GM18868 (cell line): ENCODE results near the gene FBXL7.

Source experiments
- ATAC-seq: cut with Tn5 transposase; IDR thresholded peaks from one replicate; pipeline ENCODE4 v1.9.1; 2021; ENCODE audit warnings: mild to moderate bottlenecking, moderate library complexity; ENCODE audit not compliant: unreplicated experiment

Gene FBXL7

DNA sequence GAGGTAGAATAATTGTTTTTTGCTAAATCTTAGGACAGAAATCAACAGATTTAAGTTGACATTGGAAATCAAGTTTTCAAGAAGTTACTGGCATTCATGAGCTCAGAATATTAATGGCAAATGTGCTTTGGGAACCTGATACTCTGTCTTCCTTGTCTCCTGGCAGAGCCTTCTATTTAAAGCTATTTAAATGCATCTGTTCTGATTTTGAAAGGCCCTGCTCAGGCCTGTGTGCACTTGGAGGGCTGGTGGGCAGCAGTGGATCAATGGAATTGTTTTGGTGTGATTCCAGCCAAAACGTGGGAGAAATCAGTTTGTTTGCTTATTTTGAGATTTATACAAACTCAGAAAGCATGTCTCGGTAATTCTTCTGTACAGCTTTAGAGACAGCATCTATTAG is 38.5 kb downstream of the FBXL7 start:
- no peak for ATAC-seq

DNA sequence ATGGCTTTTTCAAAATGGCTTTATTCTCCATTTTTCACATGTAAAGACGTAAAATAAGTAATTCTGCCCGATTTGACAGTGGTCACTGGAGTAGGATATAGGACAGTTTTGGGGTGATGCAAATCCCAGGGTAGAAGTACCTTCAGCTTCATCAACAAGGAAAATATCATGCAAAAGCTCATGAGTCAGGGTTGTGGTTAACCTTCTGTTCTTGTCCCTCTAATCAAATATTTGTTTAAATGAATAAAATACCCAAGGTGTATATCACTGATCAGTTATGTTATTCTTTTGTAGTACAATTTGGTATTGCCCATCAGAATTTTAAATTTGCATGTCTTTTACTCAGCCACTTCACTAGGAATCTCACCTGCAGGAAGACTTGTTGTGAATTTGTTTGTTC is 40.0 kb downstream of the FBXL7 start:
- no peak for ATAC-seq

DNA sequence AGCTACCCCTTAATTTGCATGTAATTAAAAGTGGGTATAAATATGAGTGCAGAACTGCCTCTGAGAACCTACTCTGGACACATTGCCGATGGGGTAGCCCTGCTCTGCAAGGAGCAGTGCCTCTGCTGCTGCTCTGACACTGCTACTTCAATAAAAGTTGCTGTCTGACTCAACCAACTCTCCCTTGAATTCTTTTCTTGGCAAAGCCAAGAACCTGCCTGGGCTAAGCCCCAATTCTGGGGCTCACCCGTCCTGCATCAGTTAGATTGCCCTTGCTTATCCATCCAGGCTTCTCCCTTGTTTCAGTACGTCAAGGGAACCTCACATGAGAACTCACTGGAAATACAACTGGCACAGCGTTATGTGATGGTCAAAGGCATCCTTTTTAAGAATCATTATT is 44.1 kb downstream of the FBXL7 start:
- no peak for ATAC-seq

DNA sequence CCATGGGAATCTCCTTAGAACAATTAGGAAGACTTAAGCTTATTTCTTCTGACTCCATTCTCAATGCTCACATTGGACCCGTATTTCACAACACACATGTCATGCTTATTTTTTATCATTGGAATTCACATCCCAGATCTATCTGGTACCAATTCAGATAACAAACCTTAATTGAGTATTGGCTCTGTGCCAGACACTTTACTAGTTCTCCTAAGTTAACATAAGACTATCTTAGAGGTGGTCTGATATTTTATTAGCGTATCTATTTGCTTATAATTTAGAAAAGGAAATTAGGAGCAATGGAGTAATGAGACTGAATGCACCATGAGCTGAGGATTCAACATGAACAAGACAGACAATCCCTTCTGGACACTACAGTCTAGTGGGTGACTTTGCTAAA is 45.1 kb downstream of the FBXL7 start:
- ATAC-seq, result no peak

DNA sequence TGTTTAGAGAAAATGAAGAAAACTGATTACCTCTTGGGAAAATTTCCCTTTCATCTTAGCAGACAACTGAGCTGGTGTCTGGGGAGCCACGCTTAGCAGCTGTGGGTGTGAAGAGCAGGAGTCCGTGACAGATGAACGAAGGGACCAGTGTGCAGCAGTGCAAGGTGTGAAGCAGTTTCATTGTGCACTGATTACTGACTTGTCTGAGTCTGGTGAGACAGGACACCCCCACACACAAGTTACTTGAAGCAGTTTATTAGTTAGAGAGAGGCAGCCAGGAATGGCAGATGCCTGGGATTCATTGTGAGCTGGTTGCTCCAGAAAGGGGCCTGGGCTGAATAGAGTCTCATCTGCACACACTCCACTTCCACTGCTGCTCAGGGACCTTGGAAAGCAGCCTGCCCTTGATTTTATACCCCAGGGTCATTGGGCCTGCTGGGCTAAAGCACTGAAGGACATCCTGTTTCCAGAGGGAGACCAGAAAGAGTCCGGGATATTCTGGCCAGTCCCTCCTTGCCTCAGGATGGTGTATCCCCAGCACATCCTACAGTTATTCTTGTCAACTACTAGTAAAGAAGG is 47.4 kb downstream of the FBXL7 start:
- no peak for ATAC-seq

DNA sequence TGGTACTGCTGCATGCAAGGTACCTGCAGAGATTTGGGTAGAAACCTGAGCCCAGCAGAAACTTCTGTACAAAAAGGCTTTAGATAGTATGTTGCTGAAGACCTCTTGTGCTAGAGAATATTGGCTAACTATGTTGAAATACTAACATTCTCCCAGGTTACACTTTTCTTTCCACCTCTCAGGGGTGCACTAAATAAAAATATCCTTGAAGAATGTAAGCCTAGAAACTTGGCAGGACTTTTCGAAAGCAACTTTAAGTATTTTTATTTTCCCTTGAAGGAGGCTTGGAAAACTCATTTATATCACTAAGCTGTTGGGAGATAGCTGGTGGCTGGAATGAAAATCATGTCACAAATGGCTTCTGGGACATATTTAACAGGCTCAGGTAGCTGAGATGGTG is 50.0 kb downstream of the FBXL7 start:
- no peak for ATAC-seq

DNA sequence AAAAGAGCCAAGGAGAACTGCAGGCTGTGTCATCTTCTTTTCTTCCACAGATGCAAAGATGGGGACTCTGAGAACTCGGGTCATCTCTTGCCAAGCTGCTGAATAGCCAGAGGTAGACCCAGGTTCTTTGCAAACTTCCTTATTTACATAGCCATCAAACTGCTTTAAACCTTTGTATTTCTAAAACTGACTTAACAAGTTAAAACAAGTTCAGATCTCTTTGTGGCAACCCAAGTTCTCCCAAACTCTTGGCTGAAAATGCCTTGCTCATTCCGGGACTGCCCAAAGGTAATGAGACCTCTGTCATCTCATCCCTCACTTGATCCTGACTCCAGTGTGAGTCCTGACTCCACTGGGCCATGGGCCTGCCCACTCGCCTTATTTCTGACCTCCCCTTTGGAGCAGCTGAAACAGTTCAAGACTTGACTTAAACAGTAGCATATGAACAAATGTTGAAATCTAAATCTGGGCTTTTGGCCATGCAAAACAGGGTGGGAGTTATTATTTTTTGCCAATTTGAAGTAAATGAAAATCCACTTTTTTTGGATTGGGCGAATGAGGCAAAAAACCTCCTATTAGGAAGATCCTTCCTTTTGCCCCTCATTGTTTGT is 50.6 kb downstream of the FBXL7 start:
- ATAC-seq, result no peak

DNA sequence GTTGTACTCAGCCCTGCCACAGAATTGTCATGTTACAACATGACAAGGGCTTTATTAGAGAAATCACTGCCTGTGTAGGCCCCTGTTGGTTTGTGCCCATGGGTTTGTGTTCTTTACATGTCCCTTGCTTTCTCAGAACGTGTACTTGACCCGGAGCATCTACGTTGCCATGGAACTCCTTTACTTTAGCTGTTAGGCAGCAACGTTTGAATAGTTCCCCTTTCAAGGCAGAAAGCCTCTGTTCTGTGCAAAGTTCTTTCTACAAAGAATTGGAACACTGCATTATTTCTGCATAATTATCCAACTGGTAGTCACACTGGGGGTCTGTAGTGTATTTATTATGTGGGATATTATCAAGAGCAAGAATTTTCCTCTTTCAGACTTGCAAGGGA is 51.1 kb downstream of the FBXL7 start:
- ATAC-seq, result no peak

DNA sequence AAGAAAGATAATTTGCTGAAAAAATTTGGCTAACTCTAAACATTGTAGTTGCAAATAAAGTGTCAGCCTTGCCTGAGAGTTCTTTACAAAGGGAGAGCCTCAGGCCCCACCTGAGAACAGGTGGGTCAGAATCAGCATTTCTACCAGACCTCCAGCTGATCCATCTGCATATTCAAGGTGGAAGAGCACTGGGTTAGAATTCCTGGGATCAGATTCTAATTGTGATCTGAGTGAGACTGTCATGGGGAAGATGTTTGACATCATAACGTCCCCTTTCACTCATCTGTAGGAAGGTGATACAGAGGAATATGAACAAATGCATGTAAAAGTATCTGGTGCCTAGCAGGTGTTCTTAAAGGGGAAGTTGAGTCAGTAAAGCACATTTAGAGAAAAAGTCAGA is 54.6 kb downstream of the FBXL7 start:
- ATAC-seq, result no peak

DNA sequence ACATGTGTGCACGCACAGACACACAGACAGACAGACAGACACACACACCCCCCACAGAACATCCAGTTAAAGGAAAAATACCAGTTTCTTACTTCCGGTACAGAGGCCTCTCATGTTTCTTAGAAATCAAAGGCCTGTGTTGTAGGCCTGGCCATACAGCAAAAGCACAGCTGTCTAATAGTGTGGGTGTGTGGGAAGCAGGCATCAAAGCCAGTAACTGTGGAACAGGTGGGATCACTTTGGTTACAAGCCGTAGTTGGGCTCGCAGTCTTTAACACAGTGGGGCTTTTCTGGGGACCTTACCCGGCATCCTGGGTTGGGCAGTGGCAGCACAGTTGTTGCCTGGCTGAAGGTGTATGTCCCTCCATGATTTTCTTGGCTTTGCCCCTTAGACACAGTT is 55.2 kb downstream of the FBXL7 start:
- no peak for ATAC-seq

DNA sequence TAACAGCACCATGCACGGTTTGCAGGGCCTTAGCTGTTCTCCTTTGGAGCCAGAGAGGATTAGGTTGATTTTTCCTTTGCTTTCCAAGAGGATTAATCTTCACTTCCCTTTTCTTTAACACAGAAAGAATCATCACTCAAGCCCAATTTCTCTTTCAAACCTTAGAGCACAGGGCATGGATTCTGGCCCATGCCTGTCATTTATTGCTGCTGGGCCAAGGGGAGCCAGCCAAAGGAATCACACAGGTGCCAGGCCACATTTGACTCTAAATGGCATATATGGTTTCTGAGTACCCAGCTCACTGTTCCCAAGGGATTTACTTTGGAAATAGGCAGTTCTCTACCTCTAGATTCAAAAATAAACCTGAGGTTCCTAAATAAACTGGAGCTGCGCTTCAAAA is 58.3 kb downstream of the FBXL7 start:
- no peak for ATAC-seq

DNA sequence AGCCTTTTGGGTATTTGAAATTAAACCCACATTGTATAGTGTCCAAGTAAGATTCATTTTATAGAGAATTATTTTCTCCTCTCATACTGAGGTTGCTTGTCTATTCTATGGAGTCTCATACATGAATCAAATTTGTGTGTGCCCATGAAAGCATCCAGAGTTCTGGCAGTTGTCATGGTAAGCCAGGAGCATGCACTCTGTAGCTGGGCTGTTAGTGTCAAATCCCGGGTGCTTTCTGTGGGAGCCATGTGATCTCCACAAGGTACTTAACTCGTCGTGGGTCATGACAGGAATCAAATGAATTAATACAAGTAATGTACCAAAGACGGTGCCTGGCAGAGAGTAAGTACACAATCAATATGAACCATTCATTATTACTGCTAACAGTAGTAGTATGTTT is 58.7 kb downstream of the FBXL7 start:
- no peak for ATAC-seq

DNA sequence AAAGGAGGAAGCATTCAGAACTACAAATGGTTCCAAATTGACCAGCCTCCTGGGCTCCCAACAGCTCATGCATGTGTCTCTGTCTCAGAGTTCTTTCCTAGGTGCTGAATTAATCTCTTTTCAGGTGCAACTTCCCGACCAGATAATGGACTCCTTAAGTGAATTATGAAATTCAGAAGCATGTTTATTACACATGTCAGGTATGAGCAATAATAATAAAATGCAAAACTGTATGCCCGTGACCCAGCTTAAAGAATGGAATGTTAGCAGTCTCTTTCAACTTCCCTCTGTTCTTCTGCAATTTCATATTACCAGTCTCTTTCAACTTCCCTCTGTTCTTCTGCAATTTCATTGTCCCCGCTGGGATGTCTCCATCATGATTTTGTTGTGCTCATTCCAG is 60.4 kb downstream of the FBXL7 start:
- no peak for ATAC-seq

DNA sequence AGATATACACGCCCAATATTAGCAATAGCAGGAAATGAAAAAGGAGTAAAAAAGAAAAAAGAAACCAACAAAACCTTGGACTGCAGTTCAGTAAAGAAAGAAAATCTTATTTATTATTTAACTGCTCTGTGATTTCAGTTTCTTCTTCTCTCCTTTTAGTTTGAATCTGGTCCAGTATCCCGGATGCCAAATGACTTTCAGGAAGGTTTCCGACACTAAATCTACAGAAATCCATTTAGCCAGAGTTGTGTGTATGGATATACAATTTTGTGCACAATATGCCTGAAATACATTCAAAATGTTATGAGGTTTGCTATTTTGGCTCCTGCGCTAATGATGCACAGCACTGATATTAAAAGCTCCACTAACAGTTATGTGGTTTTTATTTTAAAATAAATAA is 64.5 kb downstream of the FBXL7 start:
- ATAC-seq, result no peak

DNA sequence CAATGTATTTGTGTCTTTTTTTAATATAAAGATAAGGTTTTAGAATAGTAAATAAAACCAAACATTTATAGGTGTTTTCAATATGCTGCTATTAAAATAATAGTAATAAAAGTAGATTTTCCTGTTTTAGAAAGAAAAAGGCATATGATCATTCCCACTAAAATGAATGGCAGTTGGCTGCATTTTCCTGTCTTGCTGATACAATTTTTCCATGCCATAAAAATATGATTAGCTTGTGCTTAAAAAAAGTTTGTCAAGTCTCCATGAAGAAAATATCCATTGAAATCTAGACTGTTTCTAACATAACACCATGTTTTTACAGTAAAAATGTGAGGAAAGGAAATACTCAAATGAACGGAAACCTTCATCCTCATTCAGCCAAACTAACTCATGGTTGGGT is 65.0 kb downstream of the FBXL7 start:
- ATAC-seq, result no peak

DNA sequence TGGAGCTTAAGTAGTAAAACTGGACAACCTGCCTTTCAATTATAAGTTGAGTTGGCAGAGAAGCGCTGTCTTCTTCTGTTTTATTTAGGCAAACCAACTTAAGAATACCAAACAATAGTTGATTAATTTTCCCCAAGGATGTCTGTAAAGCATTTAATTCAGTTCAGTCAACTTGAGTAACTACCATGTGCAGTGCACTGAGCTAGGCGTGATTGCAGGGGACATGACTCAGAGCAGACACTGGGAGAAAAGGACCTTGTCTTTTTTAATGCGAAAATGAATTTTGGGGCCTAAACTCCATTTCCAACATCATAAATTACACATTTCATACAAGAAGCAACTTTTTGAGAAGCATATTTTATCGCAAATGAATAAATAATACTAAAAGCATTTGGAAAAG is 66.3 kb downstream of the FBXL7 start:
- ATAC-seq, result no peak

DNA sequence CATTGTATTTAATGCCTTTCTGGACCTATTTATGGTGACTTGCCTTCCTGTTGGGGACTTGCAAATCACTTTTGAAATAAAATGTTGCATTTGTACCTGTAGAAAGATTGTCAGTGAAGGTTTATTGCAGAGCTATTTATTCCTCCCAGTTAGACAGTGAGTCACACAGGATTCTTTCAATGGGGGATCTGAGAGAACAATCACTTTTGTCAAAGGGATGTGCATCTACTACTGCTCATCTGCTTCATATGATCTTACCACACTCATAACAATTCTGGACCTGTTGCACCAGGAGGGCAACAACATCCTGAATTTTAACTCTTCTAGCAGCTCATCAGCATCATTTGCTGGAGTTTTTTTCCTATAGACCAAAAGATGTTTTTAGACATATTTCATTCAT is 66.8 kb downstream of the FBXL7 start:
- no peak for ATAC-seq

DNA sequence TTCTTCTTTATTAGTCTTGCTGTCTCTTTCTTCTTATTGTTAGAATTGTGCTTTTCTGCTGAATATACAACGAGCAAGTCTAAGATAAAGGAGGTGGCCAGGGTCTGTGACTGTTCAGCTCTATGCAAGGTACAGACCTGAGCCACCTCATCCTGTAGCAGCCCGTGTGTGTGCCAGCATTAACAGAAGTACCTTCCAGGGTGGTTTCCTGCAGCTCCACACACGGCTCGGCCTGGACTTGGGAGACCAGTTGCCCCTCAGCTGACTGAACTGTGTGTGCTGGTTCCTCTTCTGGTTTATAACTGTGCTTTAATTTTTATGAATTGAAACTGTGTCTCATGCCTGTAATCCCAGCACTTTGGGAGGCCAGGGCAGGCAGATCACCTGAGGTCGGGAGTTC is 70.5 kb downstream of the FBXL7 start:
- ATAC-seq, result no peak

DNA sequence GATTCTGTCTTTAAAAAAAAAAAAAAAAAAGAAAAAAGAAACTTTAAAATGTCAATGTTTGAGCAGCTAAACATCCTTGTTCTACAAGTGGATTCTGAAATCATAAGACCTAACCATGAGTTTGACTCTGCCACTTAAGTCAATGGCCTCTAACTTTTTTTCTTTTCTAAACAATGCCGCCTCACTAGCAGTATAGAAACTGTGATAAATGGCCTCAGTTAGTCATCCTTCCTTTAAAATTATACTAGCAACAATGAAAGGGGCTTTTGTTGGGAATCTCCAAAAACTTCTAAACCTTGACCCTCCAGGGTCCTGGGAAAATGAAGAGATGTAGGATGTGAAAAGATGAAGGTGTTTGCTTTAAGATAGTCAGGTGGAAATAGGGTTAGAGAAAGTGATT is 71.1 kb downstream of the FBXL7 start:
- ATAC-seq, result no peak

DNA sequence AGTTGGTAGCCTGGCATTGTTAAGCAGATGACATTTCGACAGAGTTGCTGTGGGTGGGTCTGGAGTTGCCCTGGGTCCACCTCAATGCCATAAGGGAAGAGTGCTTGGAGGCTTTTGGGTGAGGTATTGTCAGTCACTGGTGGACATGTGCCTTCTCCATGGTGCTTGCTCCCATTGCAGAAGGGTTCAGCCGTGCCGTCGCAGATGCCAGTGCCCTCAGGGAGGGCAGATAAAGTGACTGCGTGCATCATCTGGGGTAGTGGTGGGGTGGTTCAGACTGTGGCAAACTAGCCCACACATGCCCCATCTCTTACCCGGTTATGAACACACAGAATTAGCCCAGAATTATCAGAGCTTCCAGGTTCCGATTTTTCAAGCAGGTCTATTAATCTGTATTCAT is 71.6 kb downstream of the FBXL7 start:
- ATAC-seq, result no peak

DNA sequence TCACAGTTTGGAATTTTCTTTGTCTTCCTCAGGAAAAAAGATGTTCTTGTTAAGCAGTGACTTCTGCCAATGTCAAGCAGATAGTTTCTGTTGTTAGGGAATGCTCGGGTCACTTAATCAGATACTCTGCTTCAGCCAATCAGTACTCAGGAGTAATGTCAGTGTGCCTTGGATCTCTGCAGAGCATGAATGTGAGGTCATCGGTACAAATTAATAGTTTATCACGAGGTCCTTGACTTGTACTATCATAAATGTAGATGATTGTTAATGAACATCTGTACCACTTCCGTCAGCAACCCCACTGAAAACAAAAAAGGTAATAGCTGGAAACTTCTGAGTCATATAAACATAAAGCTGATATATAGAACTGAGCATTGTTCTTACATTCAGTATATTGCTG is 73.6 kb downstream of the FBXL7 start:
- ATAC-seq, result no peak

DNA sequence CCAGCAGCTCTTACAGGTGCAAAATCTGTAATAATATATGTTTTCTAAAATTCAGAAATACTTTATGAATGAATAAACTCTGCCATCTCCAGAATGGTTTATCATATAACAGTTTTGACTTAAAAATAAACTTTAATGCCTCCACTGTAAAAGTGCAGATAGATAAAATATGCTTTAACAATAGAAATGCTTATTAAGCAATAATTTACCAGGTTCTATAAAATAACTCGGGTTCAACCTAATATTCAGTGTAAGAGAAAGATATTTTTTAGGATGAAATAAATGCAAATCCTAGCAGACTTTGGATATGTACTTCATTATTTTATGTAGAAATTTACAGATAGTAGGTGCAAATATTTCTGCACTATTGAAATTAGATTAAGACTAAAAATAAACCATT is 74.1 kb downstream of the FBXL7 start:
- ATAC-seq, result no peak

DNA sequence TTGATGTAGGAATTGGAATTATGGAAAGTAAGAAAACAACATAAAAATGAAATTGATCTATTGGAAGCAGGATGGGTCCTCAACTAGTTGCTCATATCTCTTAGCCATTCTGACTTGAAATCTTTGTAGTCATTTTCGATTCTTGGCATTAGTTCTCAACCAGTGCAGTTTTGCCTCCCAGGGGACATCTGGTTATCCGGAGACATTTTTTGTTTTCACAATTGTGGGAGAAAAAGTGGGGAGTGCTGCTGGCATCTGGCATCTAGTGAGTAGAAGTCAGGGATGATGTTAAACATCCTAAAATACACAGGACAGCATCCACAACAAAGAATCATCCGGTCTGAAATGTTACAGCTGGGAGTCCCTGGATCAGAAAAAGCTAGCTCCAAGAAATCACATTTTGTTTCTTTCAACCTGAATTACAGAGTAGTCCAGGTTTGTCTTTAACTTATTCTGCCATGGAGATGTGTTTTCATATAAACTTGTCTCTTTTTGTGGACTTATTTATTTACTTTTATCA is 74.9 kb downstream of the FBXL7 start:
- ATAC-seq, result no peak
